GM20000 (cell line): ENCODE data around the gene ELL2.

Experiments used
- DNase-seq: peaks from one replicate; pipeline ENCODE4 v3.0.0; 2012; ENCODE audit warnings: low spot score
- CTCF ChIP-seq: IDR thresholded peaks from 2 replicates; pipeline ENCODE4 v1.5.1; 2012; ENCODE audit warnings: mild to moderate bottlenecking, control low read depth; ENCODE audit errors: extremely low read depth, missing control alignments

ELL2 gene

GRCh38 chr5:95954716-95955115 lies 6.9 kb downstream of the ELL2 start:
- no peak for DNase-seq

GRCh38 chr5:95953021-95953702 lies 8.5 kb downstream of the ELL2 start:
- TF ChIP-seq CTCF = no peak

More at GRCh38 chr5:95954716-95955115, 6.9 kb downstream of the ELL2 start:
- no peak for TF ChIP-seq CTCF

GRCh38 chr5:95951916-95952315 lies 9.7 kb downstream of the ELL2 start:
- TF ChIP-seq CTCF = no peak
- no peak for DNase-seq

More at GRCh38 chr5:95953021-95953702, 8.5 kb downstream of the ELL2 start:
- DNase-seq = no peak

GRCh38 chr5:95949810-95950209 lies 11.8 kb downstream of the ELL2 start:
- TF ChIP-seq CTCF = no peak

GRCh38 chr5:95948631-95949030 lies 13.0 kb downstream of the ELL2 start:
- no peak for DNase-seq
- TF ChIP-seq CTCF = no peak

More at GRCh38 chr5:95949810-95950209, 11.8 kb downstream of the ELL2 start:
- DNase-seq = no peak

- no peak for TF ChIP-seq CTCF
Measured at GRCh38 chr5:95946451-95946850, 15.2 kb downstream of the ELL2 start.

GRCh38 chr5:95942968-95943367 lies 18.7 kb downstream of the ELL2 start:
- TF ChIP-seq CTCF = no peak
- no peak for DNase-seq

More at GRCh38 chr5:95946451-95946850, 15.2 kb downstream of the ELL2 start:
- no peak for DNase-seq
